GM19372 (cell line): ENCODE data around the gene ICOS.
"Not testable (repeated sequence)": the region's sequence is repeated elsewhere in the genome, so short reads cannot be mapped to it uniquely, and the experiment has no call there.

Experiments
- ATAC-seq: cut with Tn5 transposase; IDR thresholded peaks from one replicate; pipeline ENCODE4 v1.9.1; 2021; ENCODE audit warnings: mild to moderate bottlenecking, low read depth, moderate library complexity; ENCODE audit not compliant: unreplicated experiment

The ICOS gene

GRCh38 chr2:203915256-203915655 lies 21.3 kb upstream of the ICOS start:
- no peak for ATAC-seq

GRCh38 chr2:203916756-203917155 lies 19.8 kb upstream of the ICOS start:
- ATAC-seq, result no peak

DNA sequence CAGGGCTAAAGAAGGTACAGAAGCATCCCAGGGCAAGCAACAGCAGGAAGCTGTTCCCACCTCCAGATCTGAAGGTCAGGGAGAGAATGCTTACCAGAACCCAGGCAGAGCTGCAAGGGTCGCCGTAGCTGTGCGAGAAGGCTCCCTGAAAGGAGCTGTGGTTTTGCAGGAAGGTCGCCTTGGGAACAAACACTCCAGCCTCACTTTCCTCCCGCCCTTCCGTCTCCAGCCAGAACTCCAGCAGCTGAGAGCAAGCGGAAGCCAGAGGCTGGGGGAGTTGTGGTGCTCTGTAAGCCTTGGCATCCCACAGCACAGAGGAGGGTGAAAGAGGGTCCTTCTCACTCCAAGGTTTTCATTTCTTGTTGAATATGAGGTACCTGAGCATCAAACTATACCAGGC lies 18.3 kb upstream of the ICOS start:
- no peak for ATAC-seq

- no peak for ATAC-seq
Observed at GRCh38 chr2:203918839-203919238, 17.7 kb upstream of the ICOS start.

GRCh38 chr2:203925512-203926158 lies 10.9 kb upstream of the ICOS start:
- no peak for ATAC-seq

DNA sequence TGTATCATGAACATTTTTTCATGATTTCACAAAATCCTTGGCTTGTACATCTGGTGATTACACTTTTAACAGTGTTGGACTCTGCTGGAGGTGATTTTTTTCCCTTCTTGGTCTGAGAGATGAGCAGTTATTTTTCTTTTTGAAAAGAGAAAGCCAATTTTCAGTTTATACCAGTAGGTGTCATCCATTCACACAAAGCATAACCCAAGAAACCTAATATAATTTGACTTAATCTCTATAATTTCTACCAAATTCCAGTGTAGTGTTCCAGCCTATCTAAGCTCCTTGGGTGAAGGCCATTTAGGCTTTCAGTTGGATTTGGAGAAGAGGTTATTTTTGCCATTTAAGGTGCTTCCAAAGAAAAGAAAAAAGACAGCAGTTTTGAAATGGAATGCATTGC lies 7.7 kb upstream of the ICOS start:
- ATAC-seq, result no peak

- not testable (repeated sequence) for ATAC-seq
Observed at GRCh38 chr2:203931262-203931661, 5.3 kb upstream of the ICOS start.

GRCh38 chr2:203934041-203934492 lies 2.5 kb upstream of the ICOS start:
- no peak for ATAC-seq

- ATAC-seq, result no peak
Observed at GRCh38 chr2:203934711-203935438, 1.7 kb upstream of the ICOS start.

- ATAC-seq, result no peak
Observed at GRCh38 chr2:203935568-203935967, 995 bp upstream of the ICOS start.

DNA sequence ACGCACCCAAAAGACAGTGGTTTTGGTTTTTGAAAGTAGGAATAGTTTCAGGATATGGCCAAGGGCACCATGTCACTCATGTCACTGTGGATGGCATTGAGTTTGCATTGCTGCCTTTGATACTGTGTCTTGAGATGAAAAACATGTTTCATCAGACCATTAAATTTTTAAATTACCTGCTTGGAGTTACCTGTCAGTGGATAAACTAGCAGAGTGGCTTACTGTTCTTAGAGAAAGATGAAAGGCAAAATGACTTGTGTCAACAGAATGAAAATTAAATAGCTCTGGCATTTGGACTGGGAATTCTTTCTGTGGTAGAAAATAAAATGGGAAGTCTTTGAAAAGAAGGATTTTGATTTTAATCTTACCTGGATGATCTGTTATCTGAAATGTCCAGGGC lies 386 bp downstream of the ICOS start:
- ATAC-seq, result no peak

DNA sequence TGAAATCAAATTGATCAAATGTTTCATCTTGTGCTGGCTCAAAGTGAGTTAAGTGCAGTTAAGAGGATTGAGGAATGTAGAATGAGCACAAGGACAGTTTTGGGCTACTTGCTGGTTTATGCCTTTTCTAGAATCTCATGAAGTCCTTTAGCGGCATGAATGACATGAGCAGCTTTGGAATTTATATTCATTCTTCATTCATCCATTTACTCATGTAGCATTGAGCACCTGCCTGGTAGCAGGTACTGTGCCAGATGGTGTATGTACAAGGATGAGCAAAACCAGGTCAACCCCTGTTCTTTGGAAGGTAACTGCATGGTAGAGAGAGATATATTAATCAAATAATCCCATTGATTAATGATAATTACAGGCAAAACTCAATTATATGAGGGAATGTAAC lies 1.2 kb downstream of the ICOS start:
- no peak for ATAC-seq

DNA sequence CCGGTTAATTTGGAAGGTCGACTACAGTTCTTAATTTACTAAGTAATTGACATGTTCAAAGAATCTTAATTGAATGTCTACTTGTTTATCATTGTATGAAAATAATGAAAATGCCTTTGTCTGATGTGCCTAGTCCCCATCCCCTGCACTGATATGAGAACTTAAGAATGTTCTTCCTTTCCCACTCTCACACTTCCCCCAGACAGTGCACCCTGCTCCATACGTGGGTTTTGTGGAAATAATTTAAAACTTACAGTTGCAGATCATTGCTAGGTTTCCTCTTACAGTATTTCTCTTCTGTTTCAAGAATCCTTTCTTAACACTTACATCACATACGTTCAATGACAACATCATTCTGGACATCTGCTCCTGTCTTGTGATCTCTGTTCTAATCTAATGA lies 3.5 kb downstream of the ICOS start:
- no peak for ATAC-seq

DNA sequence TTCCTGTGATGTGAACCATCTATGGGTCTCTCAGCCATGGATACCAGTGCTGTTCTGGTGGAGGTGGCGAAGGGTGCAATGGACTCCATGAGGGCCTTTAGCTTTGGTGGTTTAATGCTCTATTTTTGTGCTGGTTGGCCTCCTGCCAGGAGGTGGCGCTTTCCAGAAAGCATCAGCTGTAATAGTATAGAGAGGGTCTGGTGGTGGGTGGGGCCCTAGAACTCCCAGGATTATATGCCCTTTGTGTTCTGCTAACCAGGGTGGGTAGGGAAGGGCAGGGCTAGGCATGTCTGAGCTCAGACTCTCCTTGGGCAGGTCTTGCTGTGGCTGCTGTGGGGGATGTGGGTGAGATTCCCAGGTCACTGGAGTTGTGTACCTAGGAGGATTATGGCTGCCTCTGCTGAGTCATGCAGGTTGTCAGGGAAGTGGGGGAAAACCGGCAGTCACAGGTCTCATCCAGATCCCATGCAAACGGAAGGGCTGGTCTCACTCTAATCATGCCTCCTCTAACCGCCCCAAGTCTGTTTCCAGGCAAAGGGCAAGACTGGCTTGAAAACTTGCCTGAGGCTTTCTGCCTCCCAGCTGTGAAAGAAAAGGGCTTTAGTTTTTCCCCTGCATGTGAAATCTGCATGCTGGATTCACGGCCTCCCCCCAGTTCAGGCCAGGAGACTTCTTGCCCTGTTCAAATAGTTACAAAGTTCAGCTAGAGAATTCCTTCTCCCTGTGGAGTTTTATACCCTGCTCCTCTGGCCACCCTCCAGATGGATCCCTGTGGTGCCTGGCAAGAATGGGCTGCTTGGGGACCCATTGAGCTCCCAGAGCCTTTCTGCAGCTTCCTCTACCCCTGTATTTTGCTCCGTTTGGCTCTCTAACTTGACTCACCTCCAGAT lies 7.2 kb downstream of the ICOS start:
- not testable (repeated sequence) for ATAC-seq

- ATAC-seq, result no peak
Observed at GRCh38 chr2:203948733-203949132, 12.2 kb downstream of the ICOS start.

GRCh38 chr2:203949228-203949627 lies 12.7 kb downstream of the ICOS start:
- no peak for ATAC-seq

- no peak for ATAC-seq
Observed at GRCh38 chr2:203951366-203951902, 14.9 kb downstream of the ICOS start.

DNA sequence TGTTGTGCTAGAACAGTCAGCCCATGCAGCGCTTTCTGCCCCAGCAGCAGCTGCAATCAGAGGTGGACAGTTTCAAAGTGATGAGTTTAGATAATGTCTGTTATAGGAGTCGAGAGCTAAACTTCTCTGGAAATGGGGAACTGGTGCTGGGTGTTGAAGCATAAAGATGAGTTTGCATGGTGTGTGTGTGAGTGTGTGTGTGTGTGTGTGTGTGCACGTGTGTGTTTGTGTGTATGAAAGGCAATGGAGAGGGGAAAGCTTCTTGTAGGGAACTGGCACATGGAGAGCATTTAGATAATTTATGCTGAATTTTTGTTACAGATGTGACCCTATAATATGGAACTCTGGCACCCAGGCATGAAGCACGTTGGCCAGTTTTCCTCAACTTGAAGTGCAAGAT lies 22.7 kb downstream of the ICOS start:
- ATAC-seq, result no peak

DNA sequence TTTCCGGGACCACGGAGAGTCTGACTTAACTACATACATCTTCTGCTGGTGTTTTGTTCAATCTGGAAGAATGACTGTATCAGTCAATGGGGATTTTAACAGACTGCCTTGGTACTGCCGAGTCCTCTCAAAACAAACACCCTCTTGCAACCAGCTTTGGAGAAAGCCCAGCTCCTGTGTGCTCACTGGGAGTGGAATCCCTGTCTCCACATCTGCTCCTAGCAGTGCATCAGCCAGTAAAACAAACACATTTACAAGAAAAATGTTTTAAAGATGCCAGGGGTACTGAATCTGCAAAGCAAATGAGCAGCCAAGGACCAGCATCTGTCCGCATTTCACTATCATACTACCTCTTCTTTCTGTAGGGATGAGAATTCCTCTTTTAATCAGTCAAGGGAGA lies 23.1 kb downstream of the ICOS start:
- no peak for ATAC-seq

GRCh38 chr2:203960811-203961210 lies 24.2 kb downstream of the ICOS start:
- no peak for ATAC-seq

- ATAC-seq, result not testable (repeated sequence)
Observed at GRCh38 chr2:203965190-203965589, 28.6 kb downstream of the ICOS start.
